GM19452 (cell line): ENCODE results near the gene RRBP1.
"Not testable (repeated sequence)": the region's sequence is repeated elsewhere in the genome, so short reads cannot be mapped to it uniquely, and the experiment has no call there.

Experiments
- ATAC-seq: cut with Tn5 transposase; IDR thresholded peaks from one replicate; pipeline ENCODE4 v1.9.1; 2021; ENCODE audit not compliant: unreplicated experiment

RRBP1 gene

DNA sequence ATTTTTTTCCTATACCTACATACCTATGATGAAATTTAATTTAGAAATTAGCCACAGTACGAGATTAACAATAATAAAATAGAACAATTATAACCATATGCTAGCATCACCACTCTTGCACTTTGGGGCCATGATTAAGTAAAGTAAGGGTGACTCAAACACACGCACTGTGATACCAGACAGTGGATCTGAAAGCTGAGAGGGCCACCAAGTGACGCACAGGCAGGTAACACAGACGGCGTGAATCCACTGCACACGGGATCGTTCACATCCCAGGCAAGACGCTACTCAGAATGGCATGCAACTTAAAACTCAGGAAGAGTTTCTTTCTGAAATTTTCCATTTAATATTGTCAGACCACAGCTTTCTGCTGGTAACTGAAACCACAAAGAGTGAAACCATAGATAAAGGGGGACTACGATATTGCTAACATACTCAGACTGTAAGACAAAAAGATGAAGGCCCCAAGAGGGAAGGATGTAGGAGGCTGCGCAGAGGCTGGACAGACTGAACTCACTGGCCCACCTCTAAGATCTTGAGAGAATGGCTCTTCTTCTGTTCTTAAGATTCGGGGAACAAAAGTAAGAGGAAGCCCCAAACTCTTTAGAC lies 17.9 kb downstream of the RRBP1 start:
- no peak for ATAC-seq

DNA sequence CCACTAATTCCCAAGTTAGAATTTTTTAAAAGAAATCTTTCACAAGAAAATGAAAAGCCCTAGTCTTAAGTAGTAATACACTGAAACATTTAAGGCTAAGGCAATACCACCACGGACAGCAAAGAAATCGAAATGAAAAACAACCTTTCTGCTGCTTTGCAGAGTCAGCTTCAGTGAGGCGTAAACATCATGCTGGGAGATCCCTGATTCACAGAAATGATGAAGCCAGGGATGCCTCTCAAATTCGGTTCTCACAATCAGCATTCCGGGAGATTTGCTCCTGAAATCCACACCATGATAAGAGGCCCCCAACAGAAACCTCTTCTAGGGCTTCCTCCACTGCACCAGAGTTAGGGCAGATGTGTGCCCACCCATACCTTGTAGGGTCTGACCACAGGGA lies 18.6 kb downstream of the RRBP1 start:
- ATAC-seq: no peak

DNA sequence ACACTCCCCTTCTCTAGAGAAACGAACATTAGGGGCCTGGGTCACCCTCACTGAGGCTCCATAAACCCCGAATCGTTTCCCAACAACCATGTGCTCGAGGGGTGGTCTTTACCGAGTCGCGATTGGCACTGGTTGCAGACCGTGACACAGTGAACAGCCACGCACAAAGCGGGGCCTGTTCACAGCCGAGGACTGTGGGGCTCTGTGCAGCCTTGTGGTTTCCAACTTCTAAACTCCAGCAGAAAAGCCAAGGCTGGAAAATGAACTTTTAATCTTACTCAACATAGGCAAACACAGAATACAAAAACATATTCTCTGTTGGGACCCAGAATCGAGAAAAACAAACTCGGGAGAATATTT lies 19.0 kb downstream of the RRBP1 start:
- ATAC-seq: no peak

GRCh38 chr20:17662333-17663039 lies 19.6 kb downstream of the RRBP1 start:
- peak; percentile 64 for ATAC-seq

DNA sequence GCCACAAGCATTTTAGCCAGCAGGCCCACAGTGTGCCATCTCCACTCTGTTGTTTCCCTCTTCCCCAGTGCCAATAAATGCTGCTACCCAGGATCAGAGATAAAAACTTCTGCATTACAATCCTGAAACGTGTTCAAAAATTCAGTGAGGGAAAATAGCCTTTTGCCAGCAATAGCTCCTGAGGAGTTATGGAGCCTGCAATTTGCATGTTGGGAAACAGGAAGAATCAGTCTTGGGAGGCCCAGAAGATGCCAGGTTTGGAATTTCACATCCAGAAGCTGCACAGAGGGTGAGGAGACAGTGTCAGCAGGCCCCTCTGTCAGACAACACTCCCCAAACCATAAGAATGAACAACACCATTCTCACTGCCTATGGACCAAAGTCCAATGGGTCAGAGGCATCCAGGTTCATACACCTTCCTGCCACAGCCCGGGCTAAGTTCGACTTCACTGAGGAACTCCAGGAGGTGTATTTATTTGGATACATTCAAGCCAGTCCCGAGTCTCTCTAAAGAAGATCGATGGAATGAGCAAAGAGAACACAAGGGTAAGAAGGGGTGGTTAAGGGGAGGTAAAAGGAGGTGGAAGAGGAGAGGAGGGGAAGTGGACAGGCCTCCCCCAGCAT lies 20.8 kb downstream of the RRBP1 start:
- no peak for ATAC-seq

DNA sequence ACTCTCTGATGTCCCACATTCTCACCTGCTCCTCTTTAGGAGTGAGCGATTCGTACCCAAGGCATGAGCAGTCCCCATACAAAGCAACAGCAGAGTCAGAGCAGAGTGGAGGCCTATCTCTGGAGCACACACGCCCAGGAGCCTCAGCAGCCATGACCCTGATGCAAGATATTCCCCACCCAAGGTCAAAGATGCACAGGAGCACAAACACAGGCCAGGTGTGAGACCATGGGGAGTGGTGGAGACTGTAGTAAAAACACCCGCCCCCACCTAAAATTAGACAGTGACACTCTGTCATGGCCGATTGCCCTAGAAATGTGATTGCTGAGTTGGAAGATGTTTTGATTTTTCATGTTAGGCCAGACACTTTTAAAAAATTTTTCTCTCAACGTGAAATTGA lies 21.4 kb downstream of the RRBP1 start:
- no peak for ATAC-seq

- ATAC-seq: no peak
Observed at GRCh38 chr20:17659801-17660200, 22.2 kb downstream of the RRBP1 start.

GRCh38 chr20:17659344-17659743 lies 22.7 kb downstream of the RRBP1 start:
- ATAC-seq: not testable (repeated sequence)

GRCh38 chr20:17658648-17658993 lies 23.4 kb downstream of the RRBP1 start:
- no peak for ATAC-seq

DNA sequence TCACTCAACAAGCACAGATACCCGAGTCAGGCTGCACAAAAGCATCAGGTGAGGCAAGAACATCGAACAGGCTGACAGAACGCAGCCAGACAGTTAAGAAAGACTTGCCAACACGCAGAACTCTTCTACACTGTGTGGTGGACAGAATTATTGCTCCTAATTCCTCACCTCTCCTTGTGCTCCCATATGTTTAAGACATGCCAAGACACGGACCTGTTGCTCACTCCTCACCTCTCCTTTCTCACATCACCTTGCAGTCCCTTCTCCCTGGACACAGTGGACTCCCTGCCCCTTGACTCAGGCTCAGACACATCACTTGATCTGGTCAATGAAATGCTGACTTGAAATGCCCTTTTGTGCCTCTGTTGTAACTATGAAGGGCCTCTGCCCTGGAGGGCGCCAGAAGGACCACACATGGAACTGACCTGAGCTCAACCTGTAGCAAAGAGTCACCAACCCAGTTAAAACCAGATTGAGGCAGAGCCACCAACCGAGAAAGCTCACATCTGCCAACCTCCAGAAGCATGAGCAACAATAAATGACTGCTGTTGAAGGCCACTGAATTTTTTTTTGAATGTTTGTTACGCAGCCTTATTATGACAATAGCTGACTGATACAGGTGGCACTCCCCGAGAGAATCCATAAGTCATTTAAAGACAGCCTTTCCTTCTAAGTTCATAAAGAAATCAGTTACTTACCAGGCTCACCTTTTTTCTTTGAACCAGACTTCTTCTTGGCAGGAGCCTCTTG lies 24.0 kb downstream of the RRBP1 start:
- ATAC-seq: no peak

- ATAC-seq: no peak
Observed at GRCh38 chr20:17657079-17657825, 24.8 kb downstream of the RRBP1 start.

- ATAC-seq: no peak
Observed at GRCh38 chr20:17655865-17656479, 26.1 kb downstream of the RRBP1 start.

DNA sequence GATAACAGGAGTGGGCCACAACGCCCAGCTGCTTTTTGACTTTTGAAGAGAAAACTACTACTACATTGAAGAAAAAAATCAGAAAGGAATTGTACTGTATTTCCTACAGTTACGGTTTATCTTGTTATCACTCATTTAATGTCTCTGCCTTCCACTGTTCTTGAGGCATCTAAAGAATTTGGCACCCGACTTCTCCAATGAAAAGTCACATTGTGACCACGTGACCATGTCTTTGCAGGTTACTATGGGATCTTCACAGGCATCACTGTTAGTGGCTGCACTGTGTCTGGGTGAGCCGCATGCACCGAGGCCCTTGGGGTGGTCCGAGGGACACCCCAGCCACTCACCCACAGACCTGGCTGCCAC lies 26.8 kb downstream of the RRBP1 start:
- no peak for ATAC-seq

- no peak for ATAC-seq
Observed at GRCh38 chr20:17654649-17655285, 27.3 kb downstream of the RRBP1 start.

DNA sequence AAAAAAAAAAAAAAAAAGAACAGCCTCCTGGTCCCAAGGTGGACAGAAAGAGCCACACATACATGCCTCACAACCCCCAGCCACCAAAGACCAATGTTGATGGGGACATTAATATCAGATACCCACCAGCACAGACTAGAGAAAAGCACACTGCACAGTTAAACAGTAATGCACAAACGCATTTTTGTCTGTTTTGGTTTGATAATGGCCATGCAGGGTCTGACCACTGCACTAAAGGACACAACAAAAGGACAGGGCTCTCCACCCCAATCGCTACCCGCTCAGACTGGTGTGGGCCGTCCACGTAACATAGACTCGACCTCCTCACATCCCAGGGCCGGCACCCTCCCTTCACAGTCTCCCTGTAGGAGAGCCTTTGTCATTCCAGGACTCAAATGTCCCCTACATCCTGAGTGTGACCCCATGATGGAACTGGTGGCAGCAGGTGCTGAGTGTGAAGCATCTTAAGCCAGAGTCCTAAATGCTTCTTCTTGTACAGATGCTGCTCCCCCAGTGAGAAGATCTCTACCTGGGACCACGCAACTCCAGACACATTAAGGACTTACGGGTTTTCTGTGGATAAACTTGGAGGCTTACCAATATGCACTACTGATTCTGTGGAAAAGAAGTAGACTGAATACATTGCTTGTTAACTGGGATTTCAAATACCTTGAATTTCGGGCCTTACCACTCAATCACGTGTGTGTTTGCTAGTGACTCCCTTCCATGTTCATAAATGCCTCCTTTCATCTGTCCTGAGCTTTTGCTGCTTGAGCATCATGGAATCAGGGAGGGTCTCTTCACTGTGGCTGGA lies 28.0 kb downstream of the RRBP1 start:
- ATAC-seq: no peak

GRCh38 chr20:17652411-17652810 lies 29.6 kb downstream of the RRBP1 start:
- no peak for ATAC-seq

- no peak for ATAC-seq
Observed at GRCh38 chr20:17651760-17652388, 30.2 kb downstream of the RRBP1 start.

DNA sequence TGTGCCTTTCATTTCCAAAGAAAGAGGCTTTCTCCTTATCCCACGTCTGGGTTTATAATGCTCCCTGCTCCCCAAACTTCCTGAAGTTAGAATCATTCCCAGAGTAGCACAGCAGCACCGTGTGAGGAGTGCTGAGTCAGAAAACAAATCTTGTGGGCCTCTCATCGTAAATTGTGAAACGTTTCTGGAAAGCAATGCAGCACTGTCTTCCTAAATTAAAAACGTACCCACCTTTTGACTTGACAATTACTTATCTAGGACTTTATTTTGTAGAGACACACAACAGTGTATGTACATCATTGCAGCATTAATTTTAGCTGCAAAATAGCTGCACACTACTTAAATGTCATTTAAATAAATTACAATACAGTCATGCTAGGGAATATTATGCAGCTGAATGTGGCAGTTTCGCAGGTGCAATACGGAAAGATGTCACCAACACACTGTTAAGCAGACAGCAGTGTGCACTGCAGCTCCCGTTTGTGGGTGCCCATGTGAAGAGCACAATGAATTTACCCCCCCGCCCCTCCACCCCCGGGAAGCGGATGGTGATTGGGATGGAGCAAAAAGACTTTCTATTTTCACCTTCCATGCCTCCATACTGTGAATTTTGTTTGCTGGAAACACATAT lies 30.8 kb downstream of the RRBP1 start:
- ATAC-seq: no peak
